Aorta (tissue), 5 donors: ENCODE results near the gene OR2T8. TPM values are rescaled to one million over a fixed set of nuclear protein-coding genes. Genes with fewer than 3 reads are reported as not detected.

Experiments used
- ATAC-seq: fragments of 200-7000 bp; cut with Tn5 transposase; one replicate; pipeline ENCODE4 v1.9.1; 2022; ENCODE audit warnings: moderate library complexity; ENCODE audit not compliant: low FRiP score
- DNase-seq, 2 donors: peaks; one replicate each; pipeline ENCODE4 v3.0.0-alpha.2; 2020
- H3K27ac ChIP-seq, 2 donors: one replicate each; pipeline ENCODE4 v1.5.1; 2013; ENCODE audit warnings: low read length in 2 of 2, mild to moderate bottlenecking in 2 of 2, moderate library complexity in 2 of 2, control low read depth in 1 of 2, inconsistent platforms in 1 of 2, low read depth in 1 of 2
- H3K27me3 ChIP-seq, 2 donors: one replicate each; pipeline ENCODE4 v1.6.1; 2013; ENCODE audit warnings: control low read depth in 1 of 2, low read length in 1 of 2, mild to moderate bottlenecking in 1 of 2, moderate library complexity in 1 of 2; ENCODE audit not compliant: insufficient read depth in 2 of 2, control insufficient read depth in 1 of 2
- H3K36me3 ChIP-seq, 2 donors: one replicate each; pipeline ENCODE4 v1.6.1; 2013; ENCODE audit warnings: control low read depth in 1 of 2, low read length in 1 of 2, mild to moderate bottlenecking in 1 of 2; ENCODE audit not compliant: insufficient read depth in 2 of 2, control insufficient read depth in 1 of 2
- H3K4me1 ChIP-seq, 2 donors: one replicate each; pipeline ENCODE4 v1.6.1; 2013; ENCODE audit warnings: low read length in 2 of 2, control low read depth in 1 of 2, mild to moderate bottlenecking in 1 of 2, moderate library complexity in 1 of 2; ENCODE audit not compliant: insufficient read depth in 2 of 2, control insufficient read depth in 1 of 2
- H3K4me3 ChIP-seq, 2 donors: one replicate each; pipeline ENCODE4 v1.5.1; 2013; ENCODE audit warnings: low read length in 2 of 2, control low read depth in 1 of 2, mild to moderate bottlenecking in 1 of 2
- H3K9me3 ChIP-seq: one replicate; pipeline ENCODE4 v1.6.1; 2013; ENCODE audit warnings: mild to moderate bottlenecking, low read length; ENCODE audit not compliant: control insufficient read depth
- WGBS, 2 donors: extraction: QIAGEN DNeasy Blood & Tissue Kit; methylation state at CpG; one replicate each; pipeline ENCODE4 v1.1.7; 2013; 5-methylcytosine and 5-hydroxymethylcytosine counted together
- intact Hi-C, 2 donors: fragments of 100-400 bp; cut with DNase I; formaldehyde crosslinking; loops; one replicate each; pipeline versions ENCODE4 v1.14.2 to v1.15.0; 2022
- polyA plus RNA-seq, 2 donors: library from polyadenylated mRNA; stranded (reverse); fragments of 200-250 nt; gene quantifications; one replicate each; pipeline ENCODE4 v1.2.3, GENCODE V29; 2013
- total RNA-seq, 2 donors: library from RNA; stranded (reverse); fragmentation: NEBNext Ultra II Directional; extraction: Animal tissue kit (Norgen Biotek cat#: 25700); gene quantifications; one replicate each; pipeline ENCODE4 v1.2.1, GENCODE V29; 2021
- donor health status: healthy with polysubstance abuse.
- donor health status: Bipolar disorder and iron deficiency.
- donor health status: DM: no; HTN: no; CAD: no.
- donor health status: DM: no; HTN: no; CAD: no.
- donor health status: DM: yes; HTN: yes; CAD: no.

Gene OR2T8
- total and polyA plus RNA-seq, 4 donors = not detected

DNA sequence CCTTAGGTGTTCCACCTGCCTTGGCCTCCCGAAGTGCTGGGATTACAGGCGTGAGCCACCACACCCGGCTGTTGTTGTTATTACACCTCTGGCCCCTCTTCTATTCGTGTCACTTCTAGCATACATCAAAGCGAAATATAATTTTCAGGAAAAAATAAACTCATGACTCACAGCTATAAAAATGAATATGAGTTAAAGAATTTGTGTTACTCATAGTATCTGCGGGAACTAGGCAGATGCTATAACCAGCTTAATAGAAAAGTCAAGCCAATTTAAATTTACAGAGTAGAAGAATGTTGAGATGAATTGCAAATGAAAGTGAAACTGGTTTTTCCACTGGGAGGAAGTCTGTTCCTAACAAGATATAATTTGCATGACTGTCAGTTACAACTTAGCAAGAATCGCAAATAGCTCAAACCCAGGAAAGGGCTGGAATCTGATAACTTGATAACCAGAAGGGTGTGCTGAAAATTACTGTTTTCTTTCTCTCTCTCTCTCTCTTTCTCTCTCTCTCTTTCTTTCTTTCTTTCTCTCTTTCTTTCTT lies 13.5 kb upstream of the OR2T8 start:
- 58 to 60% methylated on average over 7 of the region's 7 CpGs for WGBS, 2 donors
- Histone ChIP-seq H3K4me3 (no peak overlapping the region), H3K4me1 (no peaks in the 10 kb centered on the region), H3K27me3 (no peaks in the 10 kb centered on the region), H3K9me3 (no peaks in the 10 kb centered on the region), H3K36me3 (no peaks in the 10 kb centered on the region), H3K27ac (no peak overlapping the region)
- ATAC-seq = no peak
- intact Hi-C loops = no loop called here
- no peak for DNase-seq

DNA sequence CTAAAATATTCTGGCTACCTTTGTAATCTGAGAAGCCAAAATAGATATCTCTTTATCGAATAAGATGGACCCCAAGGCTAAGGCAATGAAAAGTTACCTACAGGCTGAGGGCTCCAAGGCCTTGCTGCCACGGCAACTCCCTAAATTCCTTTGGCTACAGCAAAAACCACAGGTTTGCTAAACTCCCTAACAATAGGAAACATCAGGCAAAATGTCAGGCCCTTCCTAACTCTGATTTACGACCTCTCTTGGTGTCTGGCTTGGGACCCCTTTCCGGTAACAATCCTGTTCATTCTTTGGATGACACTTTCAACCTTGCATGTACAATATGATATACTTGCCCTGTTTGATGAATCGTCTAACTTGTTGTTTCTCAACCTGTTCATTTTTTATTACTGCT lies 11.3 kb upstream of the OR2T8 start:
- ATAC-seq (no peak), DNase-seq (no peak)
- H3K4me1 ChIP-seq = no peaks in the 10 kb centered on the region
- no peaks in the 10 kb centered on the region for H3K27me3 ChIP-seq
- intact Hi-C loops = no loop called here
- no peaks in the 10 kb centered on the region for H3K36me3 ChIP-seq
- H3K9me3 ChIP-seq = no peaks in the 10 kb centered on the region
- H3K4me3 ChIP-seq = no peak overlapping the region
- H3K27ac ChIP-seq = no peak overlapping the region
- 76 to 81% methylated on average over 5 of the region's 5 CpGs for WGBS, 2 donors

DNA sequence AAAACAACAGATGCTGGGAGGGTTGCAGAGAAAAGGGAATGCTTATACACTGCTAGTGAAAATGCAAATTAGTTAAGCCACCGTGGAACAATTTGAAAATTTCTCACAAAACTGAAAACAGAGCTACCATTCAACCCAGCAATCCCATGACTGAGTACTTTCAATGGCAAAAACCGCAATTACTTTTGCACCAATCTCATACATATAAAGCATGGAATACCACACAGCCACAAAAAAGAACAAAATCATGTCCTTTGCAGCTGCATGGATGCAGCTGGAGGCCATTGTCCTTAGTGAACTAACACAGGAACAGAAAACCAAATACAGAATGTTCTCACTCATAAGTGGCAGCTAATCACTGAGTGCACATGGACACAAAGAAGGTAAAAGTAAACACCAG lies 6.3 kb upstream of the OR2T8 start:
- Histone ChIP-seq H3K4me1 (no peaks in the 10 kb centered on the region), H3K4me3 (no peak overlapping the region), H3K27me3 (no peaks in the 10 kb centered on the region), H3K27ac (no peak overlapping the region), H3K36me3 (no peaks in the 10 kb centered on the region), H3K9me3 (peaks cover 2% of the 10 kb centered on the region)
- no peak for ATAC-seq
- no peak for DNase-seq
- 69 to 79% methylated on average over 2 of the region's 2 CpGs for WGBS, 2 donors
- intact Hi-C loops = no loop called here

DNA sequence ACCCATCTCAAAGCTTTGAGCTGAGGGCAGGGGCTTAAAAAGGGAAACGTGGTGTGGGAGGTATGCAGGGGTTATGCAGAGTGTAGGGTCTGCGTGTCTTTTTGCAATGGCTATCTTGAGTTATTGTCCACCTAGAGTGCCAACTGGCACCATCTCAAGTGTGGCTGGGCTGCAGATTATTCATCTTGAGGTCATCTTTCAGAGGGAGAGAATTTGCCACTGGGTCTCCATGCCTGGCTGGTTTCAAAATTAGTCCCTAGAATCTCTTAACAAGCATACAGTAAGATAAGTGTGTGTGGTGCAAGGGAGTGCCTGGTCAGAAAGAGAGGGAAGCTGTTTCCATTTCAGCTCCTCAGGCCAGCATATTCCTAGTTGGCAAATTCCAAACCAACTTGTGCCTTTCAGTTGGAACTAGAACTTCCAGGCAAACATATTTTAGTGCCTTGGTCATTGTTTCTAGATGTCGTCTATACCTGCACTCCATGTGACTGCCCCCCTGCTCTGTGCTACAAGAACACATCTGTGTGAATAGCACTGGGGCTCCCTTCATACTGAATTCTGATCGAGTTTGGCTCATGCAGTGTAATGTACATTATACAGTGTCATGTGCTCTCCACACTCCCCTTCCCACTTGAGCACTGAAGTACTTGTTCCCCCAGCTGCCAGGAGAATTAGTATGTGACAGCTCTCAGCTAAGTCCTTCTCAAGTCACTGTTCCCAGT lies 5.0 kb upstream of the OR2T8 start:
- DNase-seq = no peak
- no peaks in the 10 kb centered on the region for H3K36me3 ChIP-seq
- no peak overlapping the region for H3K4me3 ChIP-seq
- intact Hi-C loops = no loop called here
- H3K27me3 ChIP-seq = no peaks in the 10 kb centered on the region
- H3K9me3 ChIP-seq = peaks cover 2% of the 10 kb centered on the region
- ATAC-seq = no peak
- no peaks in the 10 kb centered on the region for H3K4me1 ChIP-seq
- WGBS, 2 donors = 47 to 52% methylated on average over 4 of the region's 4 CpGs
- no peak overlapping the region for H3K27ac ChIP-seq

DNA sequence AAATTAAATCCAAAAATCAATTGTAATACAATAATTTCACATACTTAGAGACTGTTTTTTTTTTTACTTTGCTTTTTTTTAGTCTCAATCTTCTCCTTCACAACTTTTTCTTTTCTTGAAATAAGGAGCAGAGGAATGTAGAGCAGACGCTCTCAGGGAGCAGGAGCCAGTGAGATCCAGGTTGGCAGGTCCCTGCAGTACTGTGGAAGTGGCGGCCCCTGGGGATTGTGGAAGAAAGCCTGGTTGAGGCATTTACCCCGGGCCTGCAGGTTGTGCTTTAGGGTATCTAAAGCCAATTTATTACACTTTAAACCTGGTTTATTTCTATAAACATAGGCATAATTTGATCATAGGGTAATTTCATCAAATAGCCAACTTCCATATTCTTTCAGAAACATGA lies 3.9 kb downstream of the OR2T8 start:
- intact Hi-C loops = no loop called here
- 51 to 56% methylated on average over 3 of the region's 3 CpGs for WGBS, 2 donors
- Histone ChIP-seq H3K27ac (no peak overlapping the region), H3K9me3 (no peaks in the 10 kb centered on the region), H3K4me1 (no peaks in the 10 kb centered on the region), H3K4me3 (no peak overlapping the region), H3K36me3 (no peaks in the 10 kb centered on the region), H3K27me3 (no peaks in the 10 kb centered on the region)
- DNase-seq (no peak), ATAC-seq (no peak)

DNA sequence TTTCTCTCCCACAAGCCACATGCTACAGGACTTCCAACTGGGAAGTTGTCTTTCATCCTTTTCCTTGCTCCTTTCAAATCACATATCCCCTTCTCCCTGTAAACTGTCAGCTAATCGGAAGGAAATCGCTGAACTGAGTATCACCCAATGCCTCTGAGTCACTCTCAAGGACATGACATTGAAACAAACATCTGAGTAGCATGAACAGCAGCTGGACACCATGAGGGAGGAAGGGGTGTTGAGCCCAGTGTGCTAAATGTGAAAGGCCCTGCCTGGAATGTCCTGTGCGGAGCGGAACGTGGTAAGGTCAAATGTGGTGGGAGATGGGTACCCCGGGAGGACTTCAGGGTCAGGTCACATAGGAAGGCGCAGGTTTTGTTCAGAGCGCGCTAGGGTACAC lies 4.8 kb downstream of the OR2T8 start, which contains the start of gene OR2AJ1:
TSS of gene OR2AJ1 (plus strand) at position 22 of the 400 bp plus-strand sequence. CDS start 8,880 bp downstream, outside the sequence.
- H3K36me3 ChIP-seq = no peaks in the 10 kb centered on the region
- WGBS, 2 donors = 84 to 89% methylated on average over 9 of the region's 9 CpGs
- DNase-seq (no peak), ATAC-seq (no peak)
- no peaks in the 10 kb centered on the region for H3K9me3 ChIP-seq
- H3K27me3 ChIP-seq = no peaks in the 10 kb centered on the region
- no peaks in the 10 kb centered on the region for H3K4me1 ChIP-seq
- no peak within 1 kb of the TSS for H3K27ac ChIP-seq
- intact Hi-C loops = no loop called here
- H3K4me3 ChIP-seq = no peak within 1 kb of the TSS

DNA sequence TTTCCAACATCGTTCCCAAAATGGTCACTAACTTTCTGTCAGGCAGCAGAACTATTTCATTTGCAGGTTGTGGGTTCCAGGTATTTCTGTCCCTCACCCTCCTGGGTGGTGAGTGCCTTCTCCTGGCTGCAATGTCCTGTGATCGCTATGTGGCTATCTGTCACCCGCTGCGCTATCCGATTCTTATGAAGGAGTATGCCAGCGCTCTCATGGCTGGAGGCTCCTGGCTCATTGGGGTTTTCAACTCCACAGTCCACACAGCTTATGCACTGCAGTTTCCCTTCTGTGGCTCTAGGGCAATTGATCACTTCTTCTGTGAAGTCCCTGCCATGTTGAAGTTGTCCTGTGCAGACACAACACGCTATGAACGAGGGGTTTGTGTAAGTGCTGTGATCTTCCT lies 13.9 kb downstream of the OR2T8 start:
- H3K4me1 ChIP-seq = peaks cover 0 to 2% of the 10 kb centered on the region in 2 donors
- intact Hi-C loops = no loop called here
- DNase-seq (no peak), ATAC-seq (no peak)
- H3K27ac ChIP-seq = no peak overlapping the region
- no peaks in the 10 kb centered on the region for H3K27me3 ChIP-seq
- WGBS, 2 donors = 95% methylated on average over 8 of the region's 8 CpGs
- no peaks in the 10 kb centered on the region for H3K36me3 ChIP-seq
- peaks cover 4% of the 10 kb centered on the region for H3K9me3 ChIP-seq
- no peak overlapping the region for H3K4me3 ChIP-seq

DNA sequence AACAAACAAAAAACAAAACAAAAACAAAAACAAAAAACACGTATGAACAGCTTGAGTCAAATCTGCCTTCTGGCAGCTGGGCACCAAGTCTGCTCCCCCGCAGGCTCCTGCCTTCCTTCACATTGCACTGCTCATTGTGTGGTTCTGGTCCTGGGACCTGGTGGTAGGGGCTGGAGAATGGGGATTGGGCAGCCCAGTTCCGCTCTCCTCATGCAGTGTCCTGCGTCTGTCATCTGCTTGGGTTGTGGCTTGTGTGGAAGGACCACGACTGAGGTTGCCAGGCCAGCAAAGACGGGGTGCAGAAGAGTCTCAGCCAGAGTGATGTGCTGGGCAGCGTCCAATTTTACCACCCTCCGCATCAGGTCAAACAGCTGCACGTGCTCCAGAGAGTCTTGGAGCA lies 15.7 kb downstream of the OR2T8 start:
- peaks cover 4% of the 10 kb centered on the region for H3K9me3 ChIP-seq
- ATAC-seq (no peak), DNase-seq (peak in 1 of 2 donors; percentile 62)
- no peaks in the 10 kb centered on the region for H3K27me3 ChIP-seq
- H3K36me3 ChIP-seq = no peaks in the 10 kb centered on the region
- H3K4me1 ChIP-seq = peaks cover 0 to 2% of the 10 kb centered on the region in 2 donors
- 92 to 93% methylated on average over 9 of the region's 9 CpGs for WGBS, 2 donors
- H3K27ac ChIP-seq = no peak overlapping the region
- H3K4me3 ChIP-seq = no peak overlapping the region
- intact Hi-C loops = no loop called here

DNA sequence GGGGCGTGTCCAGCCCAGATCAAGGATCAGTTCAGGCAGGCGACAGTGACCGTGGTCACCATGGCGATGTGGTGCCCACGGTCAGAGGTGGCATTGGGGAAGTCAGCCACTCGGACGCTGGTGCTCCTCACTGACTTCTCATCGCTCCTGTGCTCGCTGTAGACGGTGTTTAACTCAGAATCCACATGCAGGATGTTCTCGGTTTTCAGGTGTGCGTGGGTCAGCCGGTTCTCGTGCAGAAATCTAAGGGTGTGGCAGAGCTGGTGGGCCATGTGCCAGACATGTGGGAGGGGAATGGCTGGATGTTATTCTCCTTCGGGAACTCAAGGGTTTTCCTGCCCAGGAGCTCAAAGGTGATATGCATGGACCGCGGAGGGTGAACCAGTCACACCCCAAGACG lies 16.4 kb downstream of the OR2T8 start:
- Histone ChIP-seq H3K27ac (no peak overlapping the region), H3K4me1 (peaks cover 0 to 2% of the 10 kb centered on the region in 2 donors), H3K9me3 (peaks cover 4% of the 10 kb centered on the region), H3K27me3 (no peaks in the 10 kb centered on the region), H3K4me3 (no peak overlapping the region), H3K36me3 (no peaks in the 10 kb centered on the region)
- peak in 1 of 2 donors; percentile 62 for DNase-seq
- 91 to 95% methylated on average over 18 of the region's 18 CpGs for WGBS, 2 donors
- intact Hi-C loops = no loop called here
- no peak for ATAC-seq
